HepG2 (cell line): ENCODE results near the gene MVP. TPM values are rescaled to one million over a fixed set of nuclear protein-coding genes. Genes with fewer than 3 reads are reported as not detected.

Experiments used
- AKNA ChIP-seq: sonication (generic); formaldehyde crosslinking; IDR thresholded peaks from 2 replicates; pipeline ENCODE4 v1.4.0; 2020; ENCODE audit warnings: missing genetic modification reagents, borderline replicate concordance
- ARNTL ChIP-seq: sonication (generic); formaldehyde crosslinking; IDR thresholded peaks from 2 replicates; pipeline ENCODE4 v1.4.0; 2020; ENCODE audit warnings: mild to moderate bottlenecking, missing genetic modification reagents
- FOXO1 ChIP-seq: sonication (generic); formaldehyde crosslinking; IDR thresholded peaks from 2 replicates; pipeline ENCODE4 v1.4.0; 2020; ENCODE audit warnings: missing genetic modification reagents
- FOXP4 ChIP-seq: sonication (generic); formaldehyde crosslinking; IDR thresholded peaks from 2 replicates; pipeline ENCODE4 v1.4.0; 2020; ENCODE audit warnings: missing genetic modification reagents
- KIAA2018 ChIP-seq: sonication (generic); formaldehyde crosslinking; IDR thresholded peaks from 2 replicates; pipeline ENCODE4 v1.5.0; 2020; ENCODE audit warnings: mild to moderate bottlenecking, missing genetic modification reagents, borderline replicate concordance
- REXO4 ChIP-seq: sonication (generic); formaldehyde crosslinking; IDR thresholded peaks from 2 replicates; pipeline ENCODE4 v1.8.0; 2022; ENCODE audit warnings: missing genetic modification reagents, mild to moderate bottlenecking, borderline replicate concordance
- ZNF205 ChIP-seq: IDR thresholded peaks from 2 replicates; pipeline ENCODE4 v1.6.1; 2018; ENCODE audit warnings: missing biosample characterization, missing genetic modification reagents
- ZNF3 ChIP-seq: IDR thresholded peaks from 2 replicates; pipeline ENCODE4 v1.7.0; 2017; ENCODE audit warnings: inconsistent platforms
- ZNF333 ChIP-seq: sonication (generic); formaldehyde crosslinking; IDR thresholded peaks from 2 replicates; pipeline ENCODE4 v1.4.0; 2020; ENCODE audit warnings: mild to moderate bottlenecking, missing genetic modification reagents, borderline replicate concordance
- ZNF496 ChIP-seq: sonication (generic); formaldehyde crosslinking; IDR thresholded peaks from 2 replicates; pipeline ENCODE4 v1.8.1; 2023; ENCODE audit warnings: mild to moderate bottlenecking, moderate library complexity, missing genetic modification reagents; ENCODE audit not compliant: insufficient replicate concordance
- ZSCAN5A ChIP-seq: sonication (generic); formaldehyde crosslinking; IDR thresholded peaks from 2 replicates; pipeline ENCODE4 v1.8.0; 2022; ENCODE audit warnings: mild to moderate bottlenecking, missing genetic modification reagents, borderline replicate concordance
- polyA plus RNA-seq, 8 experiments: library from polyadenylated mRNA; depleted of rRNA in 3 of 8; stranded (reverse) in 7 of 8; unstranded in 1 of 8; fragments of >200 nt; fragmentation: Illumina TruSeq in 4 of 8; extraction: Trizol in 4 of 8; gene quantifications; 2 replicates each; pipeline versions ENCODE4 v1.2.1 to v1.2.3, GENCODE V29; 2011 to 2016; ENCODE audit warnings: low read depth in 4 of 8, missing spikeins in 1 of 8, mixed read lengths in 1 of 8; ENCODE audit not compliant: insufficient read depth in 1 of 8
- total RNA-seq, 5 experiments: library from RNA; depleted of rRNA; stranded (reverse); fragments of >200 nt; fragmentation: Illumina TruSeq; extraction: Trizol; gene quantifications; 2 replicates each; pipeline ENCODE4 v1.2.3, GENCODE V29; 2016; ENCODE audit warnings: low read depth in 1 of 5

The MVP gene
- total and polyA plus RNA-seq, 2 of the 13 experiments (the other 11 are each of a cell fraction or from before 2014, with no cell fraction given) = 22.9 to 43.5 TPM

- TF ChIP-seq KIAA2018 (CRISPR knock-in tag) (no peak), ZSCAN5A (CRISPR knock-in tag) (no peak), ARNTL (CRISPR knock-in tag) (no peak), ZNF496 (CRISPR knock-in tag) (no peak), FOXO1 (CRISPR knock-in tag) (peak; percentile 67; the same call in 1 of the 2 replicates), REXO4 (no peak), ZNF333 (CRISPR knock-in tag) (no peak), FOXP4 (CRISPR knock-in tag) (no peak), AKNA (CRISPR knock-in tag) (no peak), ZNF205 (CRISPR knock-in tag) (no peak), ZNF3 (CRISPR knock-in tag) (no peak)
These were observed 28.4 kb downstream of the MVP start (continued) for GRCh38 chr16:29848420-29849297.
